Transverse colon (tissue), 4 donors: ENCODE data around the gene PSMA8. TPM values are rescaled to one million over a fixed set of nuclear protein-coding genes. Genes with fewer than 3 reads are reported as not detected.
A peak's percentile ranks its signal among the peaks of the same experiment; 100 is the strongest.

Experiments used
- DNase-seq: peaks from one replicate; pipeline ENCODE4 v3.0.0-alpha.2; 2019
- H3K27ac ChIP-seq, 4 donors: fragments of 200-600 bp; sonication (generic); 2 replicates each; pipeline ENCODE4 v1.5.1; 2016 to 2018; ENCODE audit warnings: inconsistent platforms in 4 of 4
- H3K27me3 ChIP-seq: fragments of 200-600 bp; sonication (generic); 2 replicates; pipeline ENCODE4 v1.5.1; 2017; ENCODE audit warnings: inconsistent platforms
- H3K36me3 ChIP-seq, 4 donors: fragments of 200-600 bp; sonication (generic); 2 replicates each; pipeline ENCODE4 v1.5.1; 2017 to 2019; ENCODE audit warnings: inconsistent platforms in 4 of 4
- H3K4me1 ChIP-seq, 4 donors: fragments of 200-600 bp; sonication (generic); 2 replicates each; pipeline ENCODE4 v1.5.1; 2017 to 2020; ENCODE audit warnings: inconsistent platforms in 4 of 4
- H3K4me3 ChIP-seq, 4 donors: fragments of 200-600 bp; sonication (generic); 1 replicate in 1 of 4; 2 replicates in 3 of 4; pipeline versions ENCODE4 v1.5.1 to v1.6.1; 2017 to 2019; ENCODE audit warnings: inconsistent platforms in 4 of 4
- H3K9me3 ChIP-seq, 2 donors: fragments of 200-600 bp; sonication (generic); 2 replicates each; pipeline ENCODE4 v1.5.1; 2017 to 2019; ENCODE audit warnings: inconsistent platforms in 2 of 2
- EP300 ChIP-seq: sonication (generic); formaldehyde crosslinking; IDR thresholded peaks from one replicate; pipeline ENCODE4 v1.6.1; 2017; ENCODE audit warnings: antibody characterized with exemption, low read depth
- POLR2A ChIP-seq: fragments of 450-650 bp; IDR thresholded peaks from one replicate; pipeline ENCODE4 v1.6.1; 2016; ENCODE audit warnings: antibody characterized with exemption, mild to moderate bottlenecking, moderate library complexity
- POLR2AphosphoS5 ChIP-seq, 3 donors: sonication (generic); formaldehyde crosslinking; IDR thresholded peaks; one replicate each; pipeline ENCODE4 v1.6.1; 2016; ENCODE audit warnings: antibody characterized with exemption in 3 of 3
- WGBS, 2 donors: methylation state at CpG; one replicate each; pipeline ENCODE4 v1.1.5; 2018; ENCODE audit warnings: low coverage in 1 of 2; 5-methylcytosine and 5-hydroxymethylcytosine counted together
- in situ Hi-C, 4 donors: fragments of 200-750 bp; cut with MboI; loops; one replicate each; pipeline versions ENCODE4 v1.15.0 to v1.15.1; 2017; ENCODE audit warnings: low sequenced_read_pairs in 3 of 4, low pct_ligation_motif_present in 1 of 4, low pct_unique_long_range_greater_than_20kb in 1 of 4
- intact Hi-C: fragments of 100-400 bp; cut with DNase I; formaldehyde crosslinking; loops from one replicate; pipeline ENCODE4 v1.15.1; 2023; ENCODE audit warnings: low total_unique reads
- total RNA-seq, 4 donors: library from RNA; depleted of rRNA; stranded (reverse); fragments of >200 nt; gene quantifications; one replicate each; pipeline ENCODE4 v1.1.0, GENCODE V29; 2016
- TF ChIP-seq, protein P1 (sequence below), 5 experiments: fragments of 200-600 bp in 3 of 5; fragments of 450-650 bp in 2 of 5; sonication (generic) in 3 of 5; IDR thresholded peaks; 1 replicate in 2 of 5; 2 replicates in 3 of 5; pipeline ENCODE4 v1.5.1; 2016 to 2017; ENCODE audit warnings: antibody characterized with exemption in 5 of 5, inconsistent platforms in 3 of 5, mild to moderate bottlenecking in 2 of 5, moderate library complexity in 1 of 5

Gene PSMA8
- total RNA-seq, 4 donors from 2014 or later = not detected

DNA sequence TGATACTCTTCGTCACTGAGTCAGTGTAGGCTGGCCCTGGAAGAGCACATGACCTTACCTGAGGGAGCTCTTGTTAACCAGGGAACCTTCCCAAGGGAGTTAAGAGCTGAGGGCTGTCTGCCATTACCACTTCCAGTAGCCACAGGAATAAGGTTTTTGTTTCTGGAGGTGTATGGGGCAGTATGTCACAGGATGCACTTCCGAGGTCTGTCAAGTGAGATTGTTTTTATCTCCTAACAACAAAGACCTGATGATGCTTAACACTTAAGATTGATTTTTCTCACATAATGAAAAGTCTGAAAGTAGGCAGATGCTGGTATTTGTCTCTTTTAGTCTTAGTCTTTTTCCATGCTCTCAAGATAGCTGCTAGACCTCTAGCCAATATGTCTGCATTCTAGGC, 41.8 kb downstream of the PSMA8 start:
- no peak overlapping the region for H3K4me3 ChIP-seq
- H3K27ac ChIP-seq = no peak overlapping the region
- no peak for TF ChIP-seq POLR2A
- H3K4me1 ChIP-seq = no peaks in the 10 kb centered on the region
- no peaks in the 10 kb centered on the region for H3K27me3 ChIP-seq
- H3K9me3 ChIP-seq = no peaks in the 10 kb centered on the region
- 52% methylated on average over 2 of the region's 2 CpGs; no CpG with 5 or more reads in 1 of the 2 donors for WGBS, 2 donors
- in situ Hi-C loops (no loop called here), intact Hi-C loops (no loop called here)
- no peaks in the 10 kb centered on the region for H3K36me3 ChIP-seq
- no peak for DNase-seq

DNA sequence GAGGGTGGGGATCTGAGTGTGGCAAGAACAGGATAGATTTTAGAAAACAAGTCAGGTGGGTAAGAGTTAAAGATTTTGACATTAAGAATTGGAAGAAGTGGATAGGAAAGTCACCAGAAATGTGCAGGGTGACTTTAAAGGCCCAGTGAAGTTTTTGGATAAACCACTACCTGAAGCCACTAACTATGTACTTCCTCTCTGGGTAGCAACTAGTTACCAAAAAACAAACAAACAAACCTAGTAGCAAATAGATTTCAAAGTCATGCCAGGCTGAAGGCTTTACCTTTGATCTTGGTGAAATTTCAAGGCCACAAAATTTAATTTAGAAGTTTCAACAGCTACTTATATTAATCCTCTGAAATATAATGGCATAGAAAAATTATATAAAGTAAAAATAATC, 42.5 kb downstream of the PSMA8 start:
- H3K9me3 ChIP-seq = no peaks in the 10 kb centered on the region
- intact Hi-C loops (no loop called here), in situ Hi-C loops (no loop called here)
- no peak overlapping the region for H3K4me3 ChIP-seq
- H3K27me3 ChIP-seq = no peaks in the 10 kb centered on the region
- no peaks in the 10 kb centered on the region for H3K4me1 ChIP-seq
- H3K27ac ChIP-seq = no peak overlapping the region
- no peak for DNase-seq
- no peak for TF ChIP-seq POLR2AphosphoS5 (IDR thresholded peaks at IDR 0.05)
- no peak for TF ChIP-seq POLR2A
- TF ChIP-seq, protein P1, sequence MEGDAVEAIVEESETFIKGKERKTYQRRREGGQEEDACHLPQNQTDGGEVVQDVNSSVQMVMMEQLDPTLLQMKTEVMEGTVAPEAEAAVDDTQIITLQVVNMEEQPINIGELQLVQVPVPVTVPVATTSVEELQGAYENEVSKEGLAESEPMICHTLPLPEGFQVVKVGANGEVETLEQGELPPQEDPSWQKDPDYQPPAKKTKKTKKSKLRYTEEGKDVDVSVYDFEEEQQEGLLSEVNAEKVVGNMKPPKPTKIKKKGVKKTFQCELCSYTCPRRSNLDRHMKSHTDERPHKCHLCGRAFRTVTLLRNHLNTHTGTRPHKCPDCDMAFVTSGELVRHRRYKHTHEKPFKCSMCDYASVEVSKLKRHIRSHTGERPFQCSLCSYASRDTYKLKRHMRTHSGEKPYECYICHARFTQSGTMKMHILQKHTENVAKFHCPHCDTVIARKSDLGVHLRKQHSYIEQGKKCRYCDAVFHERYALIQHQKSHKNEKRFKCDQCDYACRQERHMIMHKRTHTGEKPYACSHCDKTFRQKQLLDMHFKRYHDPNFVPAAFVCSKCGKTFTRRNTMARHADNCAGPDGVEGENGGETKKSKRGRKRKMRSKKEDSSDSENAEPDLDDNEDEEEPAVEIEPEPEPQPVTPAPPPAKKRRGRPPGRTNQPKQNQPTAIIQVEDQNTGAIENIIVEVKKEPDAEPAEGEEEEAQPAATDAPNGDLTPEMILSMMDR (IDR thresholded peaks at IDR 0.05) = no peak
- no peak for TF ChIP-seq EP300
- no peaks in the 10 kb centered on the region for H3K36me3 ChIP-seq

DNA sequence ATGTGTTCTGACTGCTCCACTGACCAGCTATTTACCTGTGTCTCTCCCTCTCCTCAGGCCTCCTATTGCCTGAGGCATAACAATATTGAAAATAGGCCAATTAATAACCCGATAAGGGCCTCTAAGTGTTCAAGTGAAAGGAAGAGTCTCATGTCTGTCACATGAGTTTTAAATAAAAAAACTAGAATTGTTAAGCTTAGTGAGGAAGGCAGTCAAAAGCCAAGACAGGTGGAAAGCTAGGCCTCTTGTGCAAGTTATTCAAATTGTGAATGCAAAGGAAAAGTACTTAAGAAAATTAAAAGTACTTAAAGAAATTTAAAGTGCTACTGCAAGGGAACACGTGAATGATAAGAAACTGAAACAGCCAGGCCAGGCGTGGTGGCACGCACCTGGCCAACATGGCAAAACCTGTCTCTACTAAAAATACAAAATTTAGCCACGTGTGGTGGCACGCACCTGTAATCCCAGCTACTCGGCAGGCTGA, 47.7 kb downstream of the PSMA8 start:
- H3K4me1 ChIP-seq = no peaks in the 10 kb centered on the region
- no peaks in the 10 kb centered on the region for H3K36me3 ChIP-seq
- DNase-seq = peak; percentile 31
- in situ Hi-C loops (no loop called here), intact Hi-C loops (no loop called here)
- WGBS, 2 donors = 68 to 95% methylated on average over 4 to 7 of the region's 7 CpGs
- no peaks in the 10 kb centered on the region for H3K9me3 ChIP-seq
- no peak overlapping the region for H3K27ac ChIP-seq
- no peak for TF ChIP-seq POLR2A
- TF ChIP-seq, protein P1 (IDR thresholded peaks at IDR 0.05) = no peak
- TF ChIP-seq POLR2AphosphoS5 (IDR thresholded peaks at IDR 0.05) = no peak
- no peak for TF ChIP-seq EP300
- no peaks in the 10 kb centered on the region for H3K27me3 ChIP-seq
- H3K4me3 ChIP-seq = no peak overlapping the region

DNA sequence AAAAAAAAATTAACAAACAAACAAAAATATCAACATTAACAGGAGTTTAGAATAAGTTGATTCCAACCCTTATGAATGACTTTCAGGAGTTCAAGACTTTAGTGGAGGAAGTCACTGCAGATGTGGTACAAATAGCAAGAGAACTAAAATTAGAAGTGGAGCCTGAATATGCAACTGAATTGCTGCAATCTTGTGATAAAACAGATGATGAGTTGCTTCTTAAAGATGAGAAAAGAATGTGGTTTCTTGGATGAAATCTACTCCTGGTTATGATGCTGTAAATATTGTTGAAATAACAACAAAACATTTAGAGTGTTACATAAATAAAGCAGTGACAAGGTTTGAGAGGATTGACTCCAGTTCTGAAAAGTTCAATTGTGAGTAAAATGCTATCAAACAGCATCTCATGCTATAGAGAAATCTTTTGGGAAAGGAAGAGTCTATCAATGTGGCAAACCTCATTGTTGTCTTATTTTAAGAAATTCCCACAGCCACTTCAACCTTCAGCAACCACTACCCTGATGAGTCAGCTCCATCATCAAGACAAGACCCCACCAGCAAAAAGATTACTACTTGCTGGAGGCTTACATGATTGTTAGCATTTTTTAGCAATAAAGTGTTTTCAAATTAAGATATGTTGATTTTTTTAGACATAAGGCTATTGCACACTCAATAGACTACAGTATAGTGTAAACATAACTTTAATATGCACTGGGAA, 49.9 kb downstream of the PSMA8 start:
- Histone ChIP-seq H3K9me3 (no peaks in the 10 kb centered on the region), H3K36me3 (no peaks in the 10 kb centered on the region), H3K4me3 (no peak overlapping the region), H3K27me3 (no peaks in the 10 kb centered on the region), H3K27ac (no peak overlapping the region), H3K4me1 (no peaks in the 10 kb centered on the region)
- in situ Hi-C loops (no loop called here), intact Hi-C loops (no loop called here)
- DNase-seq = no peak
- TF ChIP-seq EP300 = no peak

DNA sequence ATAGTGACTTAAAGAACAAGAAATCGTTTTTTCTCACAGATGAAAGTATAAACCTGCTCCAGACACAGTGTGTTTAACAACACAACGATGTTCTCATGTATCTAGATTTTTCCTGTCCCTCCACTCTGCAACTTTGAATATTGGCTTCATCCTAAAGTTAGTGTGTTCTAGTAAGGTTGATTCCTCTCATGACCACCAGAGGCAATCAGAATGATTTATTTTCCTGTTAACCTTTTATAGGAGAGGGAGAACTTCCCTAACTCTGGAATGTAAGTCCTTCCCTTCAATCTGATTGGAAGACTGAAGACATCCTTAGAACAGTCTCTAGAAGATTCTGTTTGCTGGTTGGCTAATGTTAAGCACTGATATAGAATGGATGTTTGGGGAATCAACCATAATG, 51.6 kb downstream of the PSMA8 start:
- DNase-seq = no peak
- H3K4me1 ChIP-seq = no peaks in the 10 kb centered on the region
- intact Hi-C loops = no loop called here
- H3K4me3 ChIP-seq = no peak overlapping the region
- no peaks in the 10 kb centered on the region for H3K27me3 ChIP-seq
- no peaks in the 10 kb centered on the region for H3K36me3 ChIP-seq
- WGBS, 2 donors = 52 to 54% methylated on average over 2 of the region's 2 CpGs
- in situ Hi-C loops = no loop called here
- no peaks in the 10 kb centered on the region for H3K9me3 ChIP-seq
- TF ChIP-seq, protein P1 (IDR thresholded peaks at IDR 0.05) = no peak
- TF ChIP-seq EP300 (no peak), POLR2A (no peak), POLR2AphosphoS5 (IDR thresholded peaks at IDR 0.05) (no peak)
- H3K27ac ChIP-seq = no peak overlapping the region
